ENCODE data around the gene IL17RC. TPM values are rescaled to one million over a fixed set of nuclear protein-coding genes. Genes with fewer than 3 reads are reported as not detected.

Gene IL17RC
- total RNA-seq, 1 donor from 2014 or later, result 0.42 TPM

DNA sequence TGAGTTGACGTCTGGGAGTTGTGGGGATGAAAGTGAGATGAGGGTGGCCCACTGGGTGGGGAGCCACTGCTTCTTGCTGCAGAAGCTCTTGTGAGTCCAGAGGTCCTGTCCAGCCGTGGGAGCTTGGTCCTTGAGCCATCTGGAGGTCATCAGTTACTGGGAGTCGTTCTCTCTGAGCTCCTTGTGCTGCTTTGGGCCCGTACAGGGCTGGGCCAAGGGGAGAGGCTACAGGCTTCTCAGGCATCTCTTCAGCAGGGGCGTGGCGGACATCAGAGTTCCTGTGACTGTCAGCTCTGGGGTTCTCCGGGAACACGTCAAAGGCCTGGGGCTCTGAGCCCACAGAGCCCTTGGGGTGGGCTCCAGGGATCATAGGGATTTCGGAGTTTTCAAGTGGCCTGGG is 32.7 kb downstream of the IL17RC start:
- Mint-ChIP-seq H3K4me1 (peaks cover 16% of the 10 kb centered on the region), H3K36me3 (ENCODE audit: low read depth) (peaks cover 7% of the 10 kb centered on the region), H3K4me3 (no peak overlapping the region), H3K27me3 (no peaks in the 10 kb centered on the region), H3K9me3 (no peaks in the 10 kb centered on the region), H3K27ac (no peak overlapping the region)
- intact Hi-C loops (cut with micrococcal nuclease), result loop anchor here (5.0 kb wide), 2 partner anchors 57 to 107 kb away; partner anchors contain the start of genes JAGN1 and RPUSD3
- no peak for DNase-seq

DNA sequence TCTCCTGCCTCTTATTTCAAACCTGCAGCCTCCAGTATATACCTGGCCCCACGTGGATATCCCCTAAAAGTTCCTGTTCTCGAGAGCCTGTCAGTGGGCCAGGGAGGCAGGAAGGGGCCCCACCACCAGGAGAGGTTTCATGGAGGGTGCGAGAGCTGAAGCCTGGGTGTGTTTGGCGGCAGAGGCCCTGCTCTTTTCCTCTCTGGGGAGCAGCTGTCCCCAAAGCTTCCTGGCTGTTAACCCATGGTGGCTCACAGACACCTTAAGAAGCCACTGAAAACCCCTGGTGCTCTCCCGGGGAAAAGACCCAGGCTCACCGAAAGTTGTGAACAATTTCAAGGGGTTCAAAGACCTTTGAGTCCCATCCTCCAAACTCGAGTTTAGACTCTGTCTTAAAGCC is 34.2 kb downstream of the IL17RC start:
- DNase-seq, result no peak
- H3K36me3 Mint-ChIP-seq (ENCODE audit: low read depth), result peaks cover 4% of the 10 kb centered on the region
- intact Hi-C loops (cut with micrococcal nuclease), result loop anchor here (5.0 kb wide), 1 partner anchor 109 kb away; the partner anchor contains the start of gene RPUSD3
- H3K4me3 Mint-ChIP-seq, result peak overlapping the region; percentile 83
- H3K9me3 Mint-ChIP-seq, result no peaks in the 10 kb centered on the region
- H3K27ac Mint-ChIP-seq, result peak overlapping the region; percentile 68
- peaks cover 14% of the 10 kb centered on the region for H3K4me1 Mint-ChIP-seq
- no peaks in the 10 kb centered on the region for H3K27me3 Mint-ChIP-seq

DNA sequence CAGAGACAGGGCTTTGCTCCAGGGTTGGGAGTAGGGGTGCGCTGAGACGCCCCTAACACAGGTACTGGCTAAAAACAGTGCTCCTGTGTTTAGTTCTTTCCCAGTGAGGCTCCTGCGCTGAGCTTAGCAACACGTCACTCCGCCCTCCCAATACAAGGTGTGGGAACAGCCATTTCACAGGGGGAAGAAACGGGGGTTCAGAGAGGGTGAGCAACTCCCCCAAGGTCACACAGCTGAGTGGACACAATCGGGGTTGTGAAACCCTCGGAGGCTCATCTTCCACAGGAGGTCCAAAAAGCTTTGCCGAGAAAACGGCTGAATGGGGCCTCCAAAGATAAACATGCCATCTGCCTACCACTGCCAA is 34.7 kb downstream of the IL17RC start:
- H3K36me3 Mint-ChIP-seq (ENCODE audit: low read depth), result peaks cover 2% of the 10 kb centered on the region
- intact Hi-C loops (cut with micrococcal nuclease), result loop anchor here (5.0 kb wide), 1 partner anchor 109 kb away; the partner anchor contains the start of gene RPUSD3
- peak overlapping the region; percentile 83 for H3K4me3 Mint-ChIP-seq
- peaks cover 12% of the 10 kb centered on the region for H3K4me1 Mint-ChIP-seq
- no peak for DNase-seq
- H3K27ac Mint-ChIP-seq, result peak overlapping the region; percentile 68
- H3K9me3 Mint-ChIP-seq, result no peaks in the 10 kb centered on the region
- no peaks in the 10 kb centered on the region for H3K27me3 Mint-ChIP-seq

DNA sequence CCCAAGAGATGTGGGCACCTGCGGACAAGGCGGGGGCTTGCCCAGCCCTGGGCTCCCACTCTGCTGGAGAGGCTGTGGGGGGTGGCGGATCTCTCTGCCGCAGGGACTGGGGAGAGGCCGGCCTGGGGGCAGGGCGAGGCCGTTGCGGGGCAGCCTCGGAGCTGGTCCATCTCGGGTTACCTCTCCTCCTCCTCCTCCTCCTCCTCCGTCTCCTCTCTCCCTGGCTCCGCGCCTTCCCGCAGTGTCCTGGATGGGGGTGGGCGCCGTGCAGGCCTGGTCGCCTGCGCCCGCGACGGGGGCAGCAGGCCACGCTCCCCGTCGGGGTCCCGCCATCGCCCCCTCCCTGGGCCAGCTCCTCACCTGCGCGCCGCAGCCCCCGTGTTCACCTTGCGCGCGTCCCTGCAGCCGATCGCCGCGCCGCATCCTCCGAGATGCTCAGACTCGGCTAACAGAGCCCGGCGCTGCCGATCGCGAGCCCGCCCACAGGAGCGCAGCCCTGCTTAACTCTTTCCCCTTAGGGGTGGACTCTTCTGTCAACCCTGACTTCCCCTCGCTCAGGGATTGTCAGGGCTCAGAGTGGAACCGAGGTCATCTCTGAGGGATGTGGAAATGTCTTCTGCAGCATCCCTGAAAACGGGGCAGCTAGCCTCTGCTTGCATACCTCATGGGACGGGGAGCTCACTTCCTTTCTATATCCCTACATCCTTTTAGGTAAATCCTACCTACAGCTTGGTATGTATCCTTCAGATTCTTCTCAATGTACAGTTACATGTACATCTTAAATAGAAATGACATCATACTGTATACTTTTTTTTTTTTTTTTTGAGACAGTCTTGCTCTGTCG is 35.3 kb downstream of the IL17RC start, which contains the start of gene PRRT3:
Gene PRRT3 (minus strand): TSS at position 447 of the 844 bp plus-strand sequence. CDS start 2,293 bp downstream, outside the sequence.
- peaks cover 12% of the 10 kb centered on the region for H3K4me1 Mint-ChIP-seq
- peak; percentile 90 for DNase-seq
- peaks cover 2% of the 10 kb centered on the region for H3K36me3 Mint-ChIP-seq (ENCODE audit: low read depth)
- H3K9me3 Mint-ChIP-seq, result no peaks in the 10 kb centered on the region
- peak within 1 kb of the TSS; percentile 83 for H3K4me3 Mint-ChIP-seq
- intact Hi-C loops (cut with micrococcal nuclease), result loop anchor here (5.0 kb wide), 1 partner anchor 110 kb away; the partner anchor contains the start of gene RPUSD3
- H3K27me3 Mint-ChIP-seq, result no peaks in the 10 kb centered on the region
- peak within 1 kb of the TSS; percentile 68 for H3K27ac Mint-ChIP-seq

- DNase-seq, result no peak
- Mint-ChIP-seq H3K27ac (no peak overlapping the region), H3K9me3 (no peaks in the 10 kb centered on the region), H3K4me1 (peaks cover 12% of the 10 kb centered on the region), H3K4me3 (no peak overlapping the region), H3K27me3 (no peaks in the 10 kb centered on the region), H3K36me3 (ENCODE audit: low read depth) (peaks cover 2% of the 10 kb centered on the region)
- intact Hi-C loops (cut with micrococcal nuclease), result no loop called here
These were observed 38.2 kb downstream of the IL17RC start for GRCh38 chr3:9955067-9955502.

DNA sequence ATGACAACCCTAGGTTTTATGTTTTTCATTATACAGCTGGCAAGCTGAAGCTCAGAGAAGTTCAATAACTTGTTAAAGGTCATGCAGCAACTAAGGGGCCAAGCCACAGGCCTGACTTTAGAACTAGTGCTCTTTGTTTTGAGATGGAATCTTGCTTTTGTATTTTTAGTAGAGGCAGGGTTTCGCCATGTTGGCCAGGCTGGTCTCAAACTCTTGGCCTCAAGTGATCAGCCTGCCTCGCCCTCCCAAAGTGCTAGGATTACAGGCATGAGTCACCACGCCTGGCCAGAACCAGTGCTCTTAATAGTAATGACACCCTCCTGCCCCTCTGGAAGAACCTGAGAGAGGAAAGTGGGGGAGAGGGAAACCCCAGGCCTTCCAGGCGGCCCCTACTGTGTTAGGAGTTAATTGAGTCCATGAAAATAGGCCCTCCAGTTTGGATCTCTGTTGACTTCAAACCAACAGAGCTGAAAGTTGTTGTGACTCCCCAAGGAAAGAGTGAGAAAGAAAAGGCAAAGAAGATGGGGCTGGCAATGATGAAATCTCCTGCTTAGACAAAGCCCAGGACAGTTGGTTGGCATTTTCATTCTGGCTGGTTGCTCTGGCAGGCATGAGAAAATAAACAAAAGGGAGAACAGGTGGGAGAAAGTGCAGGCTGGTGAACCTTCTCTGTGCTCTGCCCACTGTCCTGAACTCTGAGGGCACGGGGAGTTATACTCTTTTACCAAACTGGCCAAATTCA is 38.9 kb downstream of the IL17RC start:
- Mint-ChIP-seq H3K4me1 (peaks cover 12% of the 10 kb centered on the region), H3K4me3 (no peak overlapping the region), H3K27me3 (no peaks in the 10 kb centered on the region), H3K27ac (peak overlapping the region; percentile 26), H3K9me3 (no peaks in the 10 kb centered on the region), H3K36me3 (ENCODE audit: low read depth) (no peaks in the 10 kb centered on the region)
- DNase-seq, result no peak
- intact Hi-C loops (cut with micrococcal nuclease), result no loop called here

DNA sequence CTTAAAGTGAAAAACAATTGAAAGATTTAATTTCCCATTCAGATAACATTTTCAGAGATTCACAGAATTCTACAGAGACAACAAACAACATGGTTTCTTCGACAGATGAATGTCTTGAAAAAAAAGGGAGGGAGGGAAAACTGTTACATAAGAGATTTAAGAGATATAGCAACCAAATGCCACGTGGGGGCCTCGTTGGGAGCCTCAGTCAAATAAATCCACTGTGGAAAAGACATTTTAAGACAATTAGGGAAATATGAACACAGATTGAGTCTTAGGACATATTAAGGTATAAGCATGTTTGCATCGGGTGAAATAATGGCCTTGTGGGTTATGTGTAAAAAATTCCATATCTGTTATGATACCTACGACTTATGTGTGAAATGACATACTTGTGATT is 40.3 kb downstream of the IL17RC start:
- H3K4me3 Mint-ChIP-seq, result no peak overlapping the region
- intact Hi-C loops (cut with micrococcal nuclease), result no loop called here
- no peak for DNase-seq
- H3K4me1 Mint-ChIP-seq, result peaks cover 2% of the 10 kb centered on the region
- H3K9me3 Mint-ChIP-seq, result no peaks in the 10 kb centered on the region
- no peak overlapping the region for H3K27ac Mint-ChIP-seq
- H3K27me3 Mint-ChIP-seq, result no peaks in the 10 kb centered on the region
- H3K36me3 Mint-ChIP-seq (ENCODE audit: low read depth), result no peaks in the 10 kb centered on the region

- intact Hi-C loops (cut with micrococcal nuclease), result no loop called here
- Mint-ChIP-seq H3K27ac (no peak overlapping the region), H3K4me3 (no peak overlapping the region), H3K27me3 (no peaks in the 10 kb centered on the region), H3K9me3 (no peaks in the 10 kb centered on the region), H3K4me1 (no peaks in the 10 kb centered on the region), H3K36me3 (ENCODE audit: low read depth) (peaks cover 36% of the 10 kb centered on the region)
- no peak for DNase-seq
These were observed 48.4 kb downstream of the IL17RC start for GRCh38 chr3:9965200-9965875.

GRCh38 chr3:9966841-9967240 is 49.9 kb downstream of the IL17RC start:
- no peak overlapping the region for H3K27ac Mint-ChIP-seq
- no peak for DNase-seq
- no peaks in the 10 kb centered on the region for H3K4me1 Mint-ChIP-seq
- H3K9me3 Mint-ChIP-seq, result no peaks in the 10 kb centered on the region
- peaks cover 47% of the 10 kb centered on the region for H3K36me3 Mint-ChIP-seq (ENCODE audit: low read depth)
- no peaks in the 10 kb centered on the region for H3K27me3 Mint-ChIP-seq
- intact Hi-C loops (cut with micrococcal nuclease), result no loop called here
- no peak overlapping the region for H3K4me3 Mint-ChIP-seq

GRCh38 chr3:9969632-9970019 is 52.7 kb downstream of the IL17RC start:
- no peak overlapping the region for H3K27ac Mint-ChIP-seq
- no peak overlapping the region for H3K4me3 Mint-ChIP-seq
- DNase-seq, result no peak
- H3K9me3 Mint-ChIP-seq, result no peaks in the 10 kb centered on the region
- H3K36me3 Mint-ChIP-seq (ENCODE audit: low read depth), result peaks cover 50% of the 10 kb centered on the region
- no peaks in the 10 kb centered on the region for H3K27me3 Mint-ChIP-seq
- intact Hi-C loops (cut with micrococcal nuclease), result no loop called here
- H3K4me1 Mint-ChIP-seq, result peaks cover 2% of the 10 kb centered on the region

DNA sequence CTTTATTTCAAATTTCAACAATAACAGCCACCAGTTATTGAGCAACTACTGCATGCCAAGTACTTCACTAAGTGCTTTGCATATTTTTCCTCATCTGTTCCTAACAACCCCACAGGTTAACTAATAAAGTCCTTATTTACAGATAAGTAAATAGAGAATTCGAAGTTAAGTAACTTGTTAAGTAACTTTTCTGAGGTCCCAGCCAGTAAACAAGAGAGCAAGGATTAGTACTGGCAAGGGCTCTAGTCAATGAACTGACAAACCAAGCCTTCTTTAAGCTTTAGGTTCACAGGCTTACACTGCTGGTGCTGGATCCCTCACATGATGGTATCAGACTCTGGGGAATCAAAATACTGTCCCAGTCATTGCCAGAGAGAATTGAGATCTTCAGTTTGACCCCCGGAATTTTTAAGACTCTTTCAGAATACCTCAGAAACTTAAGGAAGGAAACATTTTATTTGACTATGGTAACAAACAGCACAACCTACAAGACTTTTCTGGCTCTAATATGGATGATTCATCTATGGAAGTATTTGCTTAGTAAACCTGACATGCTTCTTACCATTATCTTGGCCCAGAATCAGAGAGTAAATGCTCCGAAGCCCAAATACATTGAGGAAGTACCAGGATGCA is 53.2 kb downstream of the IL17RC start:
- peaks cover 54% of the 10 kb centered on the region for H3K36me3 Mint-ChIP-seq (ENCODE audit: low read depth)
- H3K4me1 Mint-ChIP-seq, result peaks cover 2% of the 10 kb centered on the region
- H3K9me3 Mint-ChIP-seq, result no peaks in the 10 kb centered on the region
- H3K27me3 Mint-ChIP-seq, result no peaks in the 10 kb centered on the region
- intact Hi-C loops (cut with micrococcal nuclease), result no loop called here
- DNase-seq, result no peak
- no peak overlapping the region for H3K4me3 Mint-ChIP-seq
- H3K27ac Mint-ChIP-seq, result no peak overlapping the region

DNA sequence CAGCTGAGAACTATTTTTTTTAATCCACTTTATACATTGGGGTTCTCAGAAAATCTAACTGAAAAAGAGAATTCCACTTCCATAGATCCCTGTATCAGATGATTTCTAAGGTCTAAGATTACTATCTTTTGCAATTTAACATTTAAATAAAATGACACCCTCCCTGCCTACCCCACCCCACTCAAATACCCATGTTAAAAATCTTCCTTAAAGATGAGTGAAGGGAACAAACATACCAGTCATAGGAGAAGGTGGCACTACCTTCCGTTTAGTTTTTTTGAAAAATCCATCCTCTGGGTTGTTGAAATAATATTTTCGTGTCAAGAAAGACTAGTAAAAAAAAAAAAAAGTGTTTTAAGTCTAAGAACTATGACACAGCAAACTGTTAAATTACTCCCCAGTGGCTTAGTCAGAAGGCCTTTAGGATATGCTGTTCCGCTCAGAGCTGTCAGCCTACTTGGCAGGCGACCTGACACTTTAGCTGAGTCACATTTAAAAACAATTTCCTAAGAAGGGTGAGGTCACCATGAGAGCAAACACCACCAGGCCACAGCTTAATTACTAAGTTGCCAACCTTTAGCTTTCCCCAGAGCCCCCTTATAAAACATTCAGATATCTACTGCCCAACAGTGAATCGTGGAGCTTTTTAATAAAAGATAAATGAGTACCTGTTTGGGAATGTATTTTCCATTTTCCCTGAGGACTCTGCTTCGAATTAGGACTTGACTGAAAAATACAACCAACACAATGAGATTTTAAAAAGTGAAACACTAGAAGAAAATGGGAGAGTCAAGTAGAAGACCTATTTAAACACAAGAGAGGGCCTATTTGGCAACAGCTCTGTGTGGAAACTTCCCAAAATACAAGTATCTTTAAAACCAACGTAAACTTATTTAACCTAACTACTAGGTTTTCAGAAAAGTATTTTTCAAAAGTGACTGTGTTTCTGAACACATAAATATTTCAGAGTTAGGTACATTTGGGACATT is 60.1 kb downstream of the IL17RC start:
- DNase-seq, result no peak
- H3K27me3 Mint-ChIP-seq, result no peaks in the 10 kb centered on the region
- no peaks in the 10 kb centered on the region for H3K9me3 Mint-ChIP-seq
- intact Hi-C loops (cut with micrococcal nuclease), result no loop called here
- H3K27ac Mint-ChIP-seq, result peak overlapping the region; percentile 75
- no peak overlapping the region for H3K4me3 Mint-ChIP-seq
- H3K4me1 Mint-ChIP-seq, result peaks cover 20% of the 10 kb centered on the region
- H3K36me3 Mint-ChIP-seq (ENCODE audit: low read depth), result peaks cover 41% of the 10 kb centered on the region

Measured in activated CD4-positive, alpha-beta T cell treated with anti-CD3 and anti-CD28 coated beads, Interleukin-2, amount 10 ng/mL, durations not matched to agents 24 days and 14 days (primary cell).